GM12878 (cell line): ENCODE results near the gene ASPG.

Experiments
- CBFB ChIP-seq: IDR thresholded peaks from 2 replicates; pipeline ENCODE4 v1.6.1; 2016; ENCODE audit warnings: antibody characterized with exemption, low read depth
- CBX5 ChIP-seq: sonication (generic); IDR thresholded peaks from 2 replicates; pipeline ENCODE4 v1.6.1; 2016; ENCODE audit warnings: low read depth, moderate library complexity, mild to moderate bottlenecking, inconsistent platforms
- CTCF ChIP-seq, 3 experiments: IDR thresholded peaks in 2 of 3; conservative IDR thresholded peaks in 1 of 3; 2 replicates each; pipeline ENCODE4 v1.5.1; 2011; ENCODE audit warnings: low read depth in 3 of 3, low read length in 3 of 3, mild to moderate bottlenecking in 3 of 3, control low read depth in 2 of 3, moderate library complexity in 2 of 3, inconsistent platforms in 1 of 3, mixed read lengths in 1 of 3; ENCODE audit not compliant: control insufficient read depth in 2 of 3, insufficient read depth in 1 of 3; ENCODE audit errors: extremely low read depth in 1 of 3
- EP300 ChIP-seq, 2 experiments: fragments of 150-350 bp in 1 of 2; IDR thresholded peaks; 2 replicates each; pipeline ENCODE4 v1.6.1; 2011 to 2012; ENCODE audit warnings: low read depth in 2 of 2, low read length in 2 of 2, borderline replicate concordance in 1 of 2, improper control_type of control experiment in 1 of 2, inconsistent platforms in 1 of 2; ENCODE audit not compliant: control insufficient read depth in 1 of 2
- EZH2 ChIP-seq: IDR thresholded peaks from 2 replicates; pipeline ENCODE4 v1.6.1; 2012; ENCODE audit warnings: low read depth, mild to moderate bottlenecking, control low read depth, inconsistent platforms, low read length, borderline replicate concordance; ENCODE audit not compliant: control insufficient read depth
- POLR2A ChIP-seq: IDR thresholded peaks from 2 replicates; pipeline ENCODE4 v1.6.1; 2011; ENCODE audit warnings: low read depth, mild to moderate bottlenecking, low read length
- TAF1 ChIP-seq: IDR thresholded peaks from 2 replicates; pipeline ENCODE4 v1.6.1; 2011; ENCODE audit warnings: mild to moderate bottlenecking, low read depth, low read length, borderline replicate concordance

- TF ChIP-seq EP300 (IDR thresholded peaks at IDR 0.05; ENCODE audit: borderline replicate concordance in 1 of 2, control insufficient read depth in 1 of 2, low read depth in 2 of 2, low read length in 2 of 2) (no peak), CBFB (no peak), EZH2 (no peak), CTCF (IDR thresholded peaks at IDR 0.05 in 2 of 3, conservative IDR thresholded peaks at IDR 0.05 in 1 of 3; ENCODE audit: control insufficient read depth in 2 of 3, extremely low read depth in 1 of 3, insufficient read depth in 1 of 3, low read depth in 3 of 3, low read length in 3 of 3) (no peak), POLR2A (no peak), CBX5 (no peak), TAF1 (no peak)
These were observed 37.7 kb upstream of the ASPG start for GRCh38 chr14:104047761-104048160.
